Mucosa of descending colon (tissue), 3 donors: Measurements from ENCODE around the gene GBP5. TPM values are rescaled to one million over a fixed set of nuclear protein-coding genes. Genes with fewer than 3 reads are reported as not detected.

ENCODE experiments used
- ATAC-seq: fragments of 200-7000 bp; cut with Tn5 transposase; one replicate; pipeline ENCODE4 v1.9.1; 2020; ENCODE audit warnings: mild to moderate bottlenecking, moderate library complexity
- DNase-seq, 3 donors: peaks; one replicate each; pipeline ENCODE4 v3.0.0-alpha.2; 2020
- H3K36me3 ChIP-seq: fragments of 200-600 bp; one replicate; pipeline ENCODE4 v1.8.0; 2021; ENCODE audit warnings: low read depth, mild to moderate bottlenecking
- H3K4me1 ChIP-seq: fragments of 200-600 bp; one replicate; pipeline ENCODE4 v1.8.0; 2021; ENCODE audit warnings: low read depth, mild to moderate bottlenecking
- H3K4me3 ChIP-seq: fragments of 200-600 bp; one replicate; pipeline ENCODE4 v1.8.0; 2021; ENCODE audit warnings: mild to moderate bottlenecking
- H3K9me3 ChIP-seq: fragments of 200-600 bp; one replicate; pipeline ENCODE4 v1.8.0; 2021; ENCODE audit warnings: mild to moderate bottlenecking
- CTCF ChIP-seq: fragments of 200-600 bp; IDR thresholded peaks from one replicate; pipeline ENCODE4 v1.8.0; 2022; ENCODE audit warnings: antibody characterized with exemption, mild to moderate bottlenecking
- intact Hi-C, 2 donors: fragments of 100-400 bp; cut with DNase I in 1 of 2; cut with micrococcal nuclease in 1 of 2; formaldehyde crosslinking; loops; one replicate each; pipeline versions ENCODE4 v1.11.0 to v1.11.1; 2022; cut with DNase I, micrococcal nuclease
- total RNA-seq, 3 donors: library from RNA; stranded (reverse); fragmentation: NEBNext Ultra II Directional in 2 of 3; extraction: Animal tissue kit (Norgen Biotek cat#: 25700) in 2 of 3; gene quantifications; one replicate each; pipeline versions ENCODE4 v1.2.1 to v1.2.4, GENCODE V29; 2021 to 2023
- donor health status: DM: no; HTN: no; CAD: no; lungs with moderate emphysema.
- donor health status: DM: no; HTN: no; CAD: no.
- donor health status: DM: no; HTN: yes; CAD: no.

The GBP5 gene
- total RNA-seq, 3 donors from 2014 or later: 2.1 to 7.3 (median 3.3) TPM

DNA sequence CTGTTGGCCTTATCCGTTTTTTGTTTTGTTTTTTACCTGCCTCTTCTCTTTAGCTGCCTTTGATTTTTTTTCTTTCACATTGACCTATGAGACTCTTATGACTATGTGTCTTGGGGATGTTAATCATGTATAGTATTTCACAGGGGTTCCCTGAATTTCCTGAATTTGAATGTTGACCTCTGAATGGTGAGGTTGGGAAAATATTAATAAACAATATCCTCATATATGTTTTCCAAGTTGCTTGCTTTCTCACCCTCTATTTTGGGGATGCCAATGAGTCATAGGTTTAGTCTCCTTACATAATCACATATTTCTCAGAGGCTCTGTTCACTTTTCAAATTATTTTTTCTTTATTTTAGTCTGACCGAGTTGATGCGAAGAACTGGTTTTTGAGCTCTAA lies 29.6 kb downstream of the GBP5 start:
- DNase-seq (no peak), ATAC-seq (no peak)
- Histone ChIP-seq H3K4me3 (no peak overlapping the region), H3K4me1 (no peaks in the 10 kb centered on the region), H3K9me3 (no peaks in the 10 kb centered on the region), H3K36me3 (no peaks in the 10 kb centered on the region)
- intact Hi-C loops: no loop called here
- TF ChIP-seq CTCF: no peak

Other genes with a start within 250 kb of the GBP5 start
- 100 to 1,000 TPM in 1 of 3 donors, 10 to 100 TPM in 2; 48.4 to 176 (median 60.4) TPM for gene GBP3, start 250.0 kb downstream of the GBP5 start, total RNA-seq
- 10 to 100 TPM; 12.9 to 39.0 (median 25.5) TPM for gene GBP1, start 207.7 kb downstream of the GBP5 start, total RNA-seq
- gene GBP2, start 146.7 kb downstream of the GBP5 start, total RNA-seq: 100 to 1,000 TPM in 1 of 3 donors, 10 to 100 TPM in 2; 65.4 to 128 (median 68.9) TPM
- gene GBP7, start 96.9 kb downstream of the GBP5 start, total RNA-seq: under 1 TPM in 1 of 3 donors, not detected in 2; 0.12 TPM
- gene GBP4, start 73.9 kb downstream of the GBP5 start, total RNA-seq: 1 to 10 TPM; 2.6 to 7.9 (median 7.5) TPM
- gene GBP6, start 91.2 kb upstream of the GBP5 start, total RNA-seq: under 1 TPM in 1 of 3 donors, not detected in 2; 0.09 TPM